ENCODE data around the gene IGHMBP2. TPM values are rescaled to one million over a fixed set of nuclear protein-coding genes. Genes with fewer than 3 reads are reported as not detected.
A peak's percentile ranks its signal among the peaks of the same experiment; 100 is the strongest.

IGHMBP2 gene
- total RNA-seq, 1 experiment from 2014 or later: 24.0 TPM

GRCh38 chr11:68933605-68934320 lies 30.1 kb downstream of the IGHMBP2 start:
- Histone ChIP-seq H3K18ac (ENCODE audit: insufficient read length, low read depth, low read length) (no peak overlapping the region), H3K27ac (ENCODE audit: insufficient read length, low read depth, low read length) (no peak overlapping the region), H3K23ac (ENCODE audit: insufficient read length, low read depth, low read length) (no peak overlapping the region), H3K79me2 (ENCODE audit: insufficient read depth, low read length) (no peaks in the 10 kb centered on the region), H4K8ac (replicated peaks; ENCODE audit: insufficient read length, low read depth, low read length) (no peak overlapping the region), H3K14ac (ENCODE audit: insufficient read depth, low read length) (no peak overlapping the region; the same call in 1 of the 2 replicates), H3K9ac (ENCODE audit: extremely low read depth, insufficient read length, low read length) (no peak overlapping the region), H2BK5ac (ENCODE audit: insufficient read length, low read length) (no peak overlapping the region), H4K5ac (ENCODE audit: insufficient read length, low read depth, low read length) (no peak overlapping the region), H2BK20ac (ENCODE audit: low read depth, low read length, poor library complexity, severe bottlenecking) (no peak overlapping the region), H2BK15ac (ENCODE audit: low read depth, low read length) (no peak overlapping the region), H4K91ac (ENCODE audit: insufficient read length, low read depth, low read length) (no peak overlapping the region), H2AK5ac (ENCODE audit: insufficient read length, low read length) (no peak overlapping the region), H3K9me3 (ENCODE audit: control insufficient read depth, low read depth, low read length) (no peaks in the 10 kb centered on the region), H4K20me1 (ENCODE audit: control insufficient read depth, insufficient read depth, insufficient read length) (no peaks in the 10 kb centered on the region), H3K4me1 (ENCODE audit: insufficient read depth, low read length) (no peaks in the 10 kb centered on the region), H3K27me3 (ENCODE audit: insufficient read depth, low read length) (no peaks in the 10 kb centered on the region), H2BK12ac (ENCODE audit: insufficient read length, low read depth, low read length) (no peak overlapping the region), H3K4ac (ENCODE audit: low read depth, low read length) (no peak overlapping the region), H2AFZ (ENCODE audit: low read length) (no peak overlapping the region), H3K4me2 (ENCODE audit: insufficient read depth, insufficient read length, low read length) (no peak overlapping the region), H3K56ac (ENCODE audit: insufficient read length, low read depth, low read length) (no peak overlapping the region), H2BK120ac (ENCODE audit: low read depth, low read length, poor library complexity, severe bottlenecking) (no peak overlapping the region), H3T11ph (ENCODE audit: low read length) (no peak overlapping the region), H3K79me1 (ENCODE audit: insufficient read depth, low read depth, low read length, poor library complexity, severe bottlenecking) (no peaks in the 10 kb centered on the region), H3K23me2 (ENCODE audit: insufficient read length, low read depth, low read length, poor library complexity, severe bottlenecking) (no peaks in the 10 kb centered on the region)
- Mint-ChIP-seq H3K27me3 (ENCODE audit: low read depth) (no peaks in the 10 kb centered on the region), H3K4me3 (no peak overlapping the region), H3K4me1 (no peaks in the 10 kb centered on the region), H3K27ac (0 out of 7 replicates have a peak overlapping the region, but pooled peaks of 1 of the 3 experiments have one; percentile 28), H3K36me3 (ENCODE audit: insufficient read depth in 1 of 3, low read depth in 3 of 3) (peaks cover 15 to 56% (median 37%) of the 10 kb centered on the region in 3 experiments; a peak in 6 of 7 replicates), H3K9me3 (no peaks in the 10 kb centered on the region)
- TF ChIP-seq CTCF (conservative IDR thresholded peaks at IDR 0.05): no peak
- no CpG with 5 or more reads among the region's 17 CpGs for WGBS (ENCODE audit: extremely low coverage, insufficient read length, low lambda C conversion rate)
- no peak for DNase-seq
